ENCODE results near the gene CGN.

CGN gene

DNA sequence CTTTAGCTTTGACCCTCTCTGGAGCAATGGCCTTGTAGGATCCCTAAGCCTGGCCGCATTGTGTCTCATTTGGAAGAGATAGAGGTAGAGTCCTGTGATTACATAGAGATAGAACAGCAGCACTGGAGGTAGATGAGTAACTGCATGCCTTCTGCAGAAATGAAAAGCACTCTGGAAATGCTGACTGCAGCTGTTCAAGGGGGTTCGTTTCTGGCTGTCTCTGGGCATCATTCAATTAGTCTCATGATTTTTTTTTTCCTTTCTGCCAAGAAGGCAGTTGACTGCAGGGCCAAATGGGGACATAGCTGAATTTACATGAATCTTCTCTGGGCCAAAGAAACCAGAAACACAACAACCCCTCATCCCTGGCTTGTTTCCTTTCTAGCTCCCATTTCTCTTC is 72.6 kb downstream of the CGN start:
- TF ChIP-seq, protein P1, sequence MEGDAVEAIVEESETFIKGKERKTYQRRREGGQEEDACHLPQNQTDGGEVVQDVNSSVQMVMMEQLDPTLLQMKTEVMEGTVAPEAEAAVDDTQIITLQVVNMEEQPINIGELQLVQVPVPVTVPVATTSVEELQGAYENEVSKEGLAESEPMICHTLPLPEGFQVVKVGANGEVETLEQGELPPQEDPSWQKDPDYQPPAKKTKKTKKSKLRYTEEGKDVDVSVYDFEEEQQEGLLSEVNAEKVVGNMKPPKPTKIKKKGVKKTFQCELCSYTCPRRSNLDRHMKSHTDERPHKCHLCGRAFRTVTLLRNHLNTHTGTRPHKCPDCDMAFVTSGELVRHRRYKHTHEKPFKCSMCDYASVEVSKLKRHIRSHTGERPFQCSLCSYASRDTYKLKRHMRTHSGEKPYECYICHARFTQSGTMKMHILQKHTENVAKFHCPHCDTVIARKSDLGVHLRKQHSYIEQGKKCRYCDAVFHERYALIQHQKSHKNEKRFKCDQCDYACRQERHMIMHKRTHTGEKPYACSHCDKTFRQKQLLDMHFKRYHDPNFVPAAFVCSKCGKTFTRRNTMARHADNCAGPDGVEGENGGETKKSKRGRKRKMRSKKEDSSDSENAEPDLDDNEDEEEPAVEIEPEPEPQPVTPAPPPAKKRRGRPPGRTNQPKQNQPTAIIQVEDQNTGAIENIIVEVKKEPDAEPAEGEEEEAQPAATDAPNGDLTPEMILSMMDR (IDR thresholded peaks at IDR 0.05; ENCODE audit: low read depth, low read length) = no peak
- no peak for DNase-seq (ENCODE audit: extremely low read depth, low read depth)

DNA sequence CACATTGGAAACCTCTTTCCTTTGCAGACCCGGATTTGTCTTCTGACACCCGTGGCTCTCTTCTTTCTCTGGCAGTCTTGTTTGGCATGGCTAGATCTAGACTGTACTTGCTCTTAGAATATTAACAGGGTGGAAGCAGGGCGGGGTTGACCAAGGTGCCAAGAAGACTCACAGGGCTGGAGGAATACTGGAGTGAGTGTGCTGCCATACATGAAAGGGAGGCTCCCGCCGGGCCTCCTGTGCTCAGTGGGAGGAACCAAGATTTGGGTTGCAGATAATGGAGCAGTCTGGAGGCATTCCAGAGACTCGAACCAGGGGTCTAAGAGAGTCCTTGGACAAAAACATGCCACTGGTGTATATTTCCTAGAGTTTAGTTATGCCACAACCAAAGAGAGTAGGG is 73.1 kb downstream of the CGN start:
- TF ChIP-seq, protein P1 (IDR thresholded peaks at IDR 0.05; ENCODE audit: low read depth, low read length) = no peak
- DNase-seq (ENCODE audit: extremely low read depth, low read depth) = no peak

DNA sequence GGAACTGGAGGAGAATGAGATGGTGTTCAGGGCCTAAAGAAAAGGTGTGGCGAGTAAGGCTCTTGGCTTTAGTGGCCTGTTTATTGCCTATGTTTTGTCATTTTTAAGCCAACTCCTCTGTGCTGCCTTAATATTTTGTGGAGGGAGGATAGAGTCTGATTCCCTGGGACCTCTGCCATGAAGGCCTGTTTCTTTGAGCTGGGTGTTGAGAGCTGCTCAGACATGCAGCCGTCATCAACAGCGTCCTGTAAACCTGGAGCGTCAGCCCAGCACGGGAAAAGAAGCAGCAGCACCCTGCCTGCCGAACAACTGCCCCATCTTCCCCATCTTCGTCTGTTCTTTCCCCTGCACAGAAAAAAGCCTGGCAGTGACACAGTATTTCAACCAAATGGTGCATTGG is 73.6 kb downstream of the CGN start:
- DNase-seq (ENCODE audit: extremely low read depth, low read depth) = no peak
- TF ChIP-seq, protein P1 (IDR thresholded peaks at IDR 0.05; ENCODE audit: low read depth, low read length) = no peak

DNA sequence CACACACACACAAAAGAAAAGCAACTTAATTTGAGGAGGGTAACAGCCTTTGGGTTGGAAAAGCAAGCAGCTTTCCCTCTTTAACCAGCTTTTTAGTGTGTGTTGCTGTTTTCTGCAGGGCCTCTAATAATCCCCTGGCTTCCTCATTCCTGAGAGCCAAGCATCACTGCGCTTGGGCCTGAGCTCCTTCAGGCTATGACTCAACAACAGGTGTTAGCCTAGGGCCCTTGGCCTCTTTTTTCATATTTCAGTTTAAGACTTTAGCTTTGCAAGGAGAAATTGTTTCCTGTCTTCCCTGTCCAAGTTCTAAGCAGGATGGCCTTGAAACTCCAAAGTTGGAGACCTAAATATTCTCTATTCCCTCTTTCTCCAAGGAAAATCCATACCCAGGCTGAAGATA is 74.4 kb downstream of the CGN start:
- TF ChIP-seq, protein P1 (IDR thresholded peaks at IDR 0.05; ENCODE audit: low read depth, low read length) = no peak
- DNase-seq (ENCODE audit: extremely low read depth, low read depth) = no peak
